ENCODE measurements around the gene EXO1.

DNA sequence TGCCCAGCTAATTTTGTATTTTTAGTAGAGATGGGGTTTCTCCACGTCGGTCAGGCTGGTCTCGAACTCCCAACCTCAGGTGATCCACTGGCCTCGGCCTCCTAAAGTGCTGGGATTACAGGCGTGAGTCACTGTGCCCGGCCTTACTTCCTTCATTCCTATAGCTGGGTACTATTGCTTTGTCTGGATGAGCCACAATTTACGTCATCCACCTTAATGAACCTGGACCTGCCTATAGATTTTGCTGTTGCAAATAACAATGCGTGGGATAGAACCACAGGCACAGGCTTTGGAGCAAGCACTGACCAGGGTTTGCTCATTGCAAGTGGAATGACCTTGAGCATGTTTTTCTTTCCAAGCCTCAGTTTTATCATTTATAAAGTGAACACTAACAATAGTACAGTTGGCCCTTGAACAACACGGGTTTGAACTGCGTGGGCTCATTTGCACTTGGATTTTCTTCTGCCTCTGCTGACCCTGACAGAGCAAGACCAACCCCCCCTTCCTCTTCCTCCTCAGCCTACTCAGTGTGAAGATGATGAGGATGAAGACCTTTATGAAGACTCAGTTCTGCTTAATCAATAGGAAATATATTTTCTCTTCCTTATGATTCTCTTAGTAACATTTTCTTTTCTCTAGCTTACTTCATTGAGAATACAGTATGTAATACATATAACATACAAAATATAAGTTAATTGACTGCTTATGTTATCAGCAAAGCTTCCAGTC lies 76.2 kb downstream of the EXO1 start:
- TF ChIP-seq ZNF121 (CRISPR knock-in tag; IDR thresholded peaks at IDR 0.05) (no peak), ZSCAN18 (CRISPR knock-in tag; IDR thresholded peaks at IDR 0.05) (no peak)
